Measurements from ENCODE around the gene ADAMTS6.

DNA sequence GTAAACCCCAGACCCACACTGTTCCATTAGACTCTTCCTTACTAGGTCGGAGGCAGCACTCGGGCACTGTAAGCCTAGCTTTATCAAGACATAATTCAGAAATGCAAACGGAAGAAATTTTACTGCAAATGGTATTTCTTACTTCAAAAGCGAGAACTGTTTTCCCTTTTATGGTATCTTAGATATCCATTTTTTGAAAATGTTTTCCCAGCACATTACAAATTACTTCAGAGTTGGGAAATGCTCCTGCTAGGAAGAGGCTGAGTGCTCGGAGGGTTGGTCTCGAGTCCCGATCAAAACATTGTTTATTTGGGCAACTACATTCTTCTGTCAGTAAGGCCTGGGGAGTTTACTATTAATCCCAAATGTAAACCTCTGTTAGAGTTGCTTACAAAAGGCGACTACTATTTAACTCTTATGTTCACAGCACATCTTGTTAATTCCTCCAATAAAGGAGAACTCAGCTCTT lies 380.1 kb downstream of the ADAMTS6 start:
- TF ChIP-seq, protein P1, sequence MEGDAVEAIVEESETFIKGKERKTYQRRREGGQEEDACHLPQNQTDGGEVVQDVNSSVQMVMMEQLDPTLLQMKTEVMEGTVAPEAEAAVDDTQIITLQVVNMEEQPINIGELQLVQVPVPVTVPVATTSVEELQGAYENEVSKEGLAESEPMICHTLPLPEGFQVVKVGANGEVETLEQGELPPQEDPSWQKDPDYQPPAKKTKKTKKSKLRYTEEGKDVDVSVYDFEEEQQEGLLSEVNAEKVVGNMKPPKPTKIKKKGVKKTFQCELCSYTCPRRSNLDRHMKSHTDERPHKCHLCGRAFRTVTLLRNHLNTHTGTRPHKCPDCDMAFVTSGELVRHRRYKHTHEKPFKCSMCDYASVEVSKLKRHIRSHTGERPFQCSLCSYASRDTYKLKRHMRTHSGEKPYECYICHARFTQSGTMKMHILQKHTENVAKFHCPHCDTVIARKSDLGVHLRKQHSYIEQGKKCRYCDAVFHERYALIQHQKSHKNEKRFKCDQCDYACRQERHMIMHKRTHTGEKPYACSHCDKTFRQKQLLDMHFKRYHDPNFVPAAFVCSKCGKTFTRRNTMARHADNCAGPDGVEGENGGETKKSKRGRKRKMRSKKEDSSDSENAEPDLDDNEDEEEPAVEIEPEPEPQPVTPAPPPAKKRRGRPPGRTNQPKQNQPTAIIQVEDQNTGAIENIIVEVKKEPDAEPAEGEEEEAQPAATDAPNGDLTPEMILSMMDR (IDR thresholded peaks at IDR 0.05): no peak
- no peak for TF ChIP-seq ZFX (IDR thresholded peaks at IDR 0.05; ENCODE audit: borderline replicate concordance)

All from 22Rv1 (cell line).